Activated CD8-positive, alpha-beta memory T cell treated with anti-CD3 and anti-CD28 coated beads for 24 hours (primary cell): Measurements from ENCODE around the gene PUS7.
A peak's percentile ranks its signal among the peaks of the same experiment; 100 is the strongest.
"Not testable (repeated sequence)": the region's sequence is repeated elsewhere in the genome, so short reads cannot be mapped to it uniquely, and the experiment has no call there.

ENCODE experiments used
- DNase-seq: peaks from one replicate; pipeline ENCODE4 v3.0.0-alpha.2; 2020

Gene PUS7

DNA sequence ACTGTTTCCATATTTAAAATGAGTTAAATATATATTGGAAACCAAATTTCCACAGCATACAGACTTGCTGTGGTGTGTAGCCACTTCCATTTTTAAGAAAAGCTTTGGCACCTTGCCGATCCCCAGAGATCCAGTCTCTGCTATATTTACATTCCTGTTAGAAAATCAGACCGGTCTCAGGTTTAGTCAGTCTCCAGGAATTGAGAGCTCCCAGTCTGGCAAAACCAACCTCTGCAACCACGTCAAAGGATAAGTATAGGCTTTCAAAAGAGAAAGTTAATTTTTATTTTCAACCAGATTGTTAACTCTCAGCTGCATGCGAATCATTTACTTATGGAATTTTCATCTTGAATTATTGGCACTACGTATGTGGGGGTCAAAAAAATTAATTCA is 28.2 kb downstream of the PUS7 start:
- DNase-seq = no peak

DNA sequence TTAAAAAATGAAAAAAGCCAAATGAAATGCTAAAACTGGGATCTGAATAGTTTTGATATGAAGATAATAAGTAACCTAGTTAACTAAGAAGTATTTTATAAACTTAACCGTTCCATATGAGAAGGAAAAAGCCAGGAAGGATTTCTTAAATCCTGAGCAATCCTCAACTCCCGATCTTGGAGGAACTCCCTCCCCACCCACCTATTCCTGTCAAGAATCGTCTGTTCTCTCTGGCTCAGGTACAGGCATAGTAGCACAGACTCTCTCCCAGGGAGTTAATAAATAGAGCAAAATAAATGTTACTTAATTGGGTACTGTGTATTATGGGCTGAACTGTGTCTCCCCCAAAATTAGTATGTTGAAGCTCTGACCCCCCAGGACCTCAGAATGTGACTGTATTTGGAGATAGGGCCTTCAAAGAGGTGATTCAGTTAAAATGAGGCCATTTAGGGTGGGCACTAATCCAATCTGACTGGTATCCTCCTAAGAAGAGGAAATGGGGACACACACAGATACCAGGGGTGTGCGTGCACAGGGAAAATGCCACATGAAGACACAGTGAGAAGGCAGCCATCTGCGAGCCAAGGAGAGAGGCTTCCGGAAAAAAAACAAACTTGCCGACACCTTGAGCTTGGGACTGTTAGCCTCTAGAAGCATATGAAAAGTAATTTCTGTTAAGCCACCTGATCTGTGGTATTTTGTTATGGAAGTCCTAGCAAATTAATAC is 28.7 kb downstream of the PUS7 start:
- DNase-seq = no peak

DNA sequence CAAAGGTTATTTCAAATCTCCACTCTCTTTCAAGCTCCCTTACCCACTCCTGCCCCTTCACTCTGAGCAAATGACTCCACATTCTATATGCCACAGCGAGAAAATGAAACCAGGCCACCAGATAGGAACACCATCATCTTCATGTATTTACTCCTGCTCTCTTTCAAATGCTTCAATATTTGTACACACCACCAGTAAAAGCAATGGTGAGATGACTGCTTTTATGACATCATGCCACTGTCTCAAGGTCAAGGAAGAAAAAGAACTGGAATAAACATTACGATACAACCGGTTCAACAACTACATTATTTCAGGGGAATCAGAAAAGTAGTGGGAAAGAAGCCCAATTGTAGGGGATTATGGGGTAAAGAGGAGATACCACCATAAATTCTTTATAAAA is 32.7 kb downstream of the PUS7 start:
- no peak for DNase-seq

DNA sequence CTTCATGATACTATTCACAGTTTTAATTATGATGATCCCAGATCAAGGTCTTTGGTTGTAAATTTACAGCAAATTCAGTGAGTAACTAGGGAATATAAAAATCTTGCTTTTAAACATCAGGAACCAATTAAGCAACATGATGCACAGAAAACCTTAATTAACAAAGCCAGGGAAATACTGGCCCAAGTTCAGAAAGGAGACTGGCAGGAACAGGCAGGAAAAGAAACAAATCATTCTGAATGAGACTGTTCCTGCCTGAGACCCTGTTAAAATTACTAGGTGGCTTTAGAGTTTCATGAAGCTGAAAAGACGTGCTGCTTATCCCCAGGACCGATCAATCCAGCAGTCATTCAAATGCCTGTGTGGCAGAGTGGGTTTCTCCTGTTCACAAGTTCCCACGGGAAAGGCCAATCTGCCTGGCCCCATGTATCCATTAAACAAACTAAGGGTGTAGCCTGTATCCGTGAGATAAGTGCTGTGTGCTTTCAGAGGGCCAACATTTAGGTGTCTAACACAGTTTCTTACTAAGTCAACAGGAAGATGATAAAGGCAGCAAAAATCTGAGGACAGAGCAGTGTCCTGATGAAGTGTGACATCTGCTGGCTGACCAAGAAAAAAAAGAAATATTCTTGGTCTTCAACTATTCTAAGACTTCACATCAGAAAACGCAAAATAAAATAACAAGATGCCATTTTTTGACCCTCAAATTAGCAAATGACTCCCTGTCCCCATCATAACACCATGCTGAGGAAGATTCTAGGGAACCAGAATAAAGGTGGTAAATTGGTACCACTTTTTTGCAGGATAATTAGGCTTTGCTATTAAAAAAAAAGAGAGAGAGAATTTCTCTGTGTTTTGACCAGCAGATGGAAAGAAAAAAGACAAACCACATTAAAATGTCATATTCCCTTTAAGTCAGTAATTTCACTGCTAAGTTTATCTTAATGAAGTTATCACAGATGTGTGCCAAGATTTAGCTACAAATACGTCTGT is 34.2 kb downstream of the PUS7 start:
- DNase-seq = no peak

DNA sequence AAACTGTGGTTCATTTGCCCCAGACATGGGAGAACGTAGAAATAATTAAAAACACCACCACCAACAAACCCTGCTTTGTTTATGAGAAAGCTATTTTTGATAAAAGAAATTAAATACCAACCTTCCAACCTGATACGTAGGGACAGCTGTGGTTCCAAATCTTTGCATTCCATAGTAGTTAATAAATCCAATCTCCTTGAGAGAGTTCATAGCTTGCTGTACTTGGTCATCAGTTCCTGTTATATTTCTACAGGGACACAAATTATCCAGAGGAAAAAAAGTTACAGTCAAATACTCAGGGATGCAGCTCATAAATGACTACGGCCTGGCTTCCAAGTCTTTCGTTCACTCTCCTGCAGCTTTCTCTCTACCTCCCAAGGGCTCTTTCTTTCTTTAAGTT is 41.1 kb downstream of the PUS7 start:
- DNase-seq = no peak

DNA sequence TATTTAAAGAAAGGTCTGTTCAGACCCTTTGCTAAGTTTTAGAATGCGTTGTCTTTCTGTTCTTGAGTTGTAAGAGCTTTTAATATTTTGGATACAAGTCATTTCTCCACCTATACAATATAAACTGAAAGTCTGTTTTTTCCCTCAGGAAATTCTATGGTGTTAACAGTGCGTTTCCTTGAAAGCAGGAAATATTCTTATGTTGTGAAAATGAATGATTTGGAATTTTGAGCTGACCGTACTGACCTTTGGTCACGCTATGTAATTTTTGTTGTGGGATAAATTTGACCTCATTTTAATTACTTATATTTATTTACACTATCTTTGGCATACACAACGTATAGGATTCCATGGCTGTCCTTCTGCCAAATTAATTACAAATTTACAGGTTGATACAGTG is 43.5 kb downstream of the PUS7 start:
- no peak for DNase-seq

DNA sequence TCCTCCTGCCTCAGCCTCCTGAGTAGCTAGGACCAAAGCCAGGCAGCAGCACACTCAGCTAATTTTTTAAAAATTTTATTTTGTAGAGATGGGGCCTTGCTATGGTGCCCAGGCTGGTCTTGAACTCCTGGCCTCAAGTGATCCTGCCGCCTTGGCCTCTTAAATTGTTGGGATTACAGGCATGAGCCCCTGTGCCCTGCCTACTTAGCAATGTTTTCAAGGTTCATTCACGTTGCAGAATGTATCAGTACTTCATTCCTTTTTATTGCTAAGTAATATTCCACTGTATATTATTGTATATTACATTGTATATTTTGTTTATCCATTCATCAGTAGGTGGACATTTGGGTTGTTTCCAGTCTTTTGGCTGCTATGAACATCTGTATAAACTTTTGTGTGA is 44.2 kb downstream of the PUS7 start:
- DNase-seq = no peak

DNA sequence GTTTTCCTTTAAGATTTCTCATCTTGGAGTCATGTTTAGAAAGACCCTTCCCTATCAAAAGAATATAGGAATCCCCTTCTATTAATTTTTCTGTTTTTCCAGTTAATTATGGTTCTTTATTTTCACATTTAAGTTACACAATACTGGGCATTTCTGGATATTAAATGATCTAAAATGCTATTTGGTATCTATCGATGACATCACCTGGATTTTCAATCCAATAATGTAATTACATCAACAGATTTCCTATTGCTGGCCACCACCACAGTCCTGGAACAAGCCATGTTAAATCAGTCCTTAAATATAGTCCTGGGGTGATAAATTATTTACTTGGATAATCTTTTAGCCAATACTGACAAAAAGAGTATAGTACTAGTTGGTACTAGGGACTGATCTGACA is 48.0 kb downstream of the PUS7 start:
- no peak for DNase-seq

DNA sequence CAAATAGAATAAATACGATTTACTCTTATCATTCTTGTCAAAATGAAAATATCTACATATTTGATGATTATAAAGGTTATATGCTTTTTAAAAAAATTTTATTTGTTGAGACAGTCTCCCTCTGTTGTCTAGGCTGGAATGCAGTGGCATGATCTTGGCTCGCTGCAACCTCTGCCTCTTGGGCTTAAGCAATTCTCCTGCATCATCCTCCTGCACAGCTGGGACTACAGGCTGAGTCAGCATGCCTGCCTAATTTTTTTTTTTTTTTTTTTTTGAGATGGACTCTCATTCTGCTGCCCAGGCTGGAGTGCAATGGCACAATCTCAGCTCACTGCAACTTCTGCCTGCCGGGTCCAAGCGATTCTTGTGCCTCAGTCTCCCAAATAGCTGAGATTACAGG is 48.9 kb downstream of the PUS7 start:
- DNase-seq = no peak

DNA sequence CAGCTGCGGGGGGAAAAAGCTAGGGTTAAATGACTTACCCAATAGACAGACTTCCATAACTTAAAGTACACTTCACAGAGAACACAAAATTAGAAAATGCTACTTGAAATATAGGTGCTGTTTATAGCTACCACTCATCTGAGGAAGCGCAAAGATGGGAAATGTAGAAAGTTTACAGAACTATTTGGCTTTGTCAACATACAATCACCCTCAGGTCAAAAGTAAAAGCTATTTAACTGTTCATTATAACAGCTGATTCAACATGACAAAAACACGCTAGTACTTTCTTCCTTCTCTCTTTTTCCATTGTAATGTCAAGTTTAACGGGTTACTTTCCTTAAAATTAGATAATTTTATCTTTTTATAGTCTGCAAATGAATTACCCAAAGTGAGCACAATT is 51.2 kb downstream of the PUS7 start:
- no peak for DNase-seq

DNA sequence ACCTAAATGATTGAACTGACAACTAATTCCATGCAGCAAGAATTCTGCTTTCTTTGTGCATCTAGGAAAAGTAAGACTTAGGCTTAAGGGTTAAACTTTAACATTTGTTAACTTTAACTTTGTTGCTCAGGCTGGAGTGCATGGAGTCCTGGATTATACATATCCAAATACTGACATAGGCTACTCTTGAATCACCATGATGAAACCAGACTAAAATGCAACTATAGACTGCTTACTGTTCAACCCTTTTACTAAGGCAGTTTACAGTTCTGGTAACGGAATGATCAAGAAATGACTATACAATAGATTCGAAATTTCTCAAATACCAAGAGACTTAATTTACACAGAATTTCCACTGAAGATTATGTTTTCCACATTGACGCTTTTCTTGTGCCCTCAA is 52.0 kb downstream of the PUS7 start:
- DNase-seq = no peak

DNA sequence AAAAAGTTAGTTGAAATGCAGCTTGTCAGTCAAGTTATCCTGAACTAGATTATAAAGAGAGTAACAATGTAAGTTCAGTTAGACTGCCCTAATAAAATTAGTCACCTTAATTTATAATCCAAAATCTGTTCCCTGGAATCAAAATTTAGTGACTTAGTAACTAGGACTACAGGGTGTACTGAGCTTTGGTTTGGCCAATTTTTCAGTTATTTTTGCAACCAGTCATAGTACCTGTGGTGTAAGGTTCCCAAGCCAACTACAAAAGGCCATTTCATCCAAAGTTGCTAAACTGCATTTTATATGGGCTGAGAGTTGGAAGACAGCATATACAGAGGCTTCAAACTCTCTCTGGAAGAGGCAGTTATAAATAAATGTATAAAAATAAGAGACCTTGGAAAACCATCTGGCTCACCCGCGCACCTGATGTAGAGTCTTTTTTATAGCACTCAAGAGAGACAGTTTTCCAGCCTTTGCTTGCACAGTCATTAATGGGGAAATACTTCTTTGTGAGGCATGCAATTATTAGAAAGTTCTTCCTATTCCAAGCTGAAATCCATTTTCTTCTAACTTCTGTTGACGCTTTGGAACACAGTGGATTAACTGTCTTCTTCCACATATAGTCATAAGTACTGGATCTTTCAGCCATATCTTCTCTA is 59.2 kb downstream of the PUS7 start:
- DNase-seq = no peak

DNA sequence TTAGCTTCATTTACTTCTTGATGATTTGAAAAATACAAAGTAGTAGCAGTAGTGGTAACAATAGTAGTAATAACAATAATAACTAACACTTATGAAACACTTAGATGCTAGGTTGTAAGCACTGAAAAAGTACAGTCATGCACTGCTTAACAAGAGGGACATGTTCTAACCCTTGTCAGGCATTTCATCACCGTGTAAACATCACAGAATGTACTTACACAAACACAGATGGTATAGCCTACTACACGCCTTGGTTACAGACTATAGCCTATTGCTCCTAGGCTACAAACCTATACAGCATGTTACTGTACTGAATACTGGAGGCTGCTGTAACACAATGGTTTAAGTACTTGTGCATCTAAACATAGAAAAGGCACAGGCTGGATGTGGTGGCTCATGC is 60.6 kb downstream of the PUS7 start:
- no peak for DNase-seq

DNA sequence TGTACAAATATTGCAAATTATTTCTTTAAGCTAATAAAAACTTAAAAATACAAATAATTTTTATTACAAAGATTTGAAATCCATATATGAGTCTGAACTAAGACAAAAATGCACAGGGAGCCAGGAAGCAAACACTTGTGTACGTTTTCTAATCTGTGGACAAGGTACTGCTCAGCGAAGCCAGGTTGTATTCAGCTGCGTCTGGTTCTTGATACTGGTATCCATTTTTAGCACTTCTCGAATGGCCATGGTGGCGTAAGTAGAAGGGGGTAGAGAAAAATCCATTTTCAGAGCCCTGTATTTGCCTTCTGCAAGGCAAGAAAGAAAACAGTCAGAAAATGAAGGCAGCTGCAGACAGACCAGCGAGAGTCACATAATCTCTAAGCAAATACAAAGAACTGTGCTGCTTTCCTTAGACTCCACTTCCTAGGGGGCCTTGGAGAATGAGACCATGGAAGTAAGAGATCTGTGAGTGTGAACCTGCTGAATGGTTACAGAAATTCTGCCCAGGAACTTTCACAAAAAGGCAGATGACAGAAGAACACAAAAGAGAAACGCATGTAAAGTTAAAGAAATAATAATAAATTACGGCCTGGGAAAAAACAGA is 64.3 kb downstream of the PUS7 start:
- DNase-seq = peak; percentile 4

DNA sequence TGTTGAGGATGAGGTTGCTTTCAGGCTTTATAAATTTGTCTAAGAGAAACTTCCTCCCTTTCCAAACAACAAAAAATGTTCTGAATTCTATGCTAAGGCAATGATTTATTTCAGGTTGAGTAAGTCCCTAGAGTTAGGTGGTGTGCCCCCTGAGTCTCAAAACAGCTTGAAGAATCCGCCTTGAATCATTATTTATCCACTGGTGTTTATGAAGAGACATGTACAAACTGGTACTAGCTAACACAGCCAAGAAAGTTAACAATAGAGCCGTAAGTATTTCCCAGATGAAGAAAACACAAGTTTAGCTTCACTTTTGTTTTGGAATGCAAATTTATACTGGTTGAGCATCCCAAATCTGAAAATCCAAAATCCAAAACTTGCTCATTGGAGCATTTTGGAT is 67.2 kb downstream of the PUS7 start:
- no peak for DNase-seq

DNA sequence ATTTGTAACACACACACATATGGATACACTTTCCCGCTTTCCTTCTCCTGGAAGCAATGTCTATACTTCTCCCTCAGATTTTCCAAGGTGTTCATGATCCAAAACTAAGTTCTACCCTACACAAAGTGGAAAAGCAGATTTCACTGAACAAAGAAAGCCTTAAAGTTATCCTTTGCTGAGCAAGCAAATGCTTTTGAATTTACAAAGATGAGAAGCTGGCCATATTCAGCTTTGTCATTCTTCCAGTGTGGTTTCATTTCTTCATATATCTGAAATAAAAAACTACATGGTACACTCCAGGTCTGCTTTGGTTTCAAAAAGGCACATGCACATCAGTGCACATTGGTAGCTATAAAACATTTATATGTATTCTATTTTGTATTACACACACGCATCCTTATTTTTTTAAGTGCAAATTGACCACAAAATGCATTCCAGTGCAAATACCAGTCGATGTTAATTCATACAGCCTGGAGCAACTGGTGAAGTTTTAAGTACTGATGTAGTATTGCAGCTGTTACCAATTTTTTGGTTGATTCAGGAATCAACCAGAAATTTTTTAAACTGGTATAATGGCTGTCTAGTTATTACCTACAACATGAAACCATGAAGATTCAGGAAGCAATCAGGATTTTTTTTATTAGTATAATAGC is 67.8 kb downstream of the PUS7 start:
- no peak for DNase-seq

DNA sequence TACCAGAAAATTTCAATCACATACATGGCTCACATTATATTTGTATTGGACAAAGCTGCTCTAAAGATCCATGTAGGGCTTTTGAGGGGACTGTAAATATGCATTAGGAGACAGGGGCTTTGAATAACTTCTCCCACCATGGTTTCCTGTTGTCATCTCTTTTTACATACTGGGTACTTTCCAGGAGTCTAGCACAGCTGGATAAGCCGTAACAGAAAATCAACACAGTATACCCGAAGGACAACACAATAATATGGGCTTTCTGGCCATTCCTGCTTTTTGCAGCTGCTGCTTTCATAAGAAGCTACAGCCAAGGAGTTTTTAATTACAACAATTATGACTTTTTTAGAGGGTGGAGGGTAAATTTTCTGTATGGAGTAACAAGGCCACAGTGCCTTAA is 70.0 kb downstream of the PUS7 start:
- no peak for DNase-seq

DNA sequence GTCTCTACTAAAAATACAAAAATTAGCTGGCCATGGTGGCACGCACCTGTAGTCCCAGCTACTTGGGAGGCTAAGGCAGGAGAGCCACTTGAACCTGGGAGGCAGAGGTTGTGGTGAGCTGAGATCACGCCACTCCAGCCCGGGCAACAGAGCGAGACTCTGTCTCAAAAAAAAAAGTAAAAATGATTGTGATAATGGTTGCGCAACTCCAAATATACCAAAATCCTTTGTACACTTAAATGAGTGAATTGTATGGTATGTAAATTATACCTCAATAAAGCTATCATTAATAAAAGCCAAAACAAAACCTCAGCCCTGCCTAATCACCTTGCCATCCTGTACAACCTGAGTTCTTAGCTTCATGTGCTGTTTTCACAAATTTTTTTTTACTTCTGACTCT is 71.2 kb downstream of the PUS7 start:
- not testable (repeated sequence) for DNase-seq

DNA sequence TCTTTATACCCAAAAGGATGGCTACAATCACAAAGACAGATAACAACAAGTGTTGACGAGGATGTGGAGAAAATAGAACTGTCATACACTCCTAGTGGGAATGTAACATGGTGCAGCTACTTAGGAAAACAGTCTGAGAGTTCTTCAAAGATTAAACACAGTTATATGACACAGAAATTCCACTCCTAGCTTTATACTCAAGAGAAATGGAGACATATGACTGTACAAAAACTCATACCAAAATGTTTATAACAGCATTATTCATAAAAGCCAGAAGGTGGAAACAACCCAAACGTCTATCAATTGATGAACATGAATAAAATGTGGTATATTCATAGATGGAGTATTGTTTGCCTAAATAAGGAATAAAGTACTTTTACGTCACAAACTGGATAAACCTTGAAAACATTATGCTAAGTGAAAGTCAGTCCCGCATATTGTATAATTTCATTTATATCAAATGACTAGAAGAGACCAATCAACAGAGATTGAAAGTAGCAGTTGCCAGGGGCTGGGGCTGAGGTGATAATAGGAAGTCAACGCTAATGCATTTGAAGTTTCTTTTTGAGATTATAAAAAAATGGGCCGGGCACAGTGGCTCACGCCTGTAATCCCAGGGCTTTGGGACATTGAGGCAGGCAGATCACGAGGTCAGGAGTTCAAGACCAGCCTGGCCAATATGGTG is 71.8 kb downstream of the PUS7 start:
- no peak for DNase-seq

DNA sequence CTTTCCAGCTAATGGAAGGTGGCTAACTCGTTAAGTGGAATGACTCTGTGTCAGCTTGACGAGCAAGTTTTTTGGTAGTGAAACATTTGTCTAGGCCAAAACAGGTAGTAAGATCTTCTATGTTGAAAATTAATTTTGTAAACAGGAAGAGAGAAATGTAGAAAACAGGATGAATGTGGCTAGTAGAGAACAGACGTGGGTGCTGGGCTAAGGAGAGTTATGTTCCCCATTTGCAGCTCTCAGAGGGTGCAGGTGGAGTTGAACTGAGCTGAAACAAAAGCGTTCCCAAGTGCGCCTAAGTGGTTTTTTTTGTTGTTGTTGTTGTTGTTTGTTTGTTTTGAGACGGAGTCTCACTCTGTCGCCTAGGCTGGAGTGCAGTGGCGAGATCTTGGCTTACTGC is 73.9 kb downstream of the PUS7 start:
- no peak for DNase-seq

DNA sequence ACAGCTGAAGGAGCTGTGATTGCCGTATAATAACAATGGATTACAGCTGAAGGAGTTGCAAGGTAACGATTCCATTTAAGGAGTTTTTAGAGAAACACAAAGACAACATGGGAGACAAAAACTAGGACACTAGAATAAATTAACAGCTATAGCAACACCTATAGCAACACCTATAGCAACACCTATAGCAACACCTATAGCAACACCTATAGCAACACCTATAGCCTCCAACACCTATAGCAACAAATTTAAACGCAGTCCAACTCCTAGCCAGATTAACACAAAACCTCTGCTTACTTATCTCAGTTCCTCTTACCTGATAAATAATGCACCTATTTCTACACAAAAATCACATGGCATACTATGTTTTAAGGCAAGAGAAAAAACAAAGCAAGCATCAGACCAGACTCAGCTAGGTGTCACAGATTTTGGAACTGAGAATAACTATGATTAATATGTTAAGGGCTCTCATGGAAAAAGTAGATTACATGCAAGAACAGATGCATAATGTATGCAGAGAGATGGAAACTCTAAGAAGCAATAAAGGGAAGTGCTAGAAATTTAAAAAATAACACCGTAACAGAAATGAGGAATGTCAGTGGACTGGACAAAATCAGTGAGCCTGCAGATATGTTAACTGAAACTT is 77.6 kb downstream of the PUS7 start:
- no peak for DNase-seq

DNA sequence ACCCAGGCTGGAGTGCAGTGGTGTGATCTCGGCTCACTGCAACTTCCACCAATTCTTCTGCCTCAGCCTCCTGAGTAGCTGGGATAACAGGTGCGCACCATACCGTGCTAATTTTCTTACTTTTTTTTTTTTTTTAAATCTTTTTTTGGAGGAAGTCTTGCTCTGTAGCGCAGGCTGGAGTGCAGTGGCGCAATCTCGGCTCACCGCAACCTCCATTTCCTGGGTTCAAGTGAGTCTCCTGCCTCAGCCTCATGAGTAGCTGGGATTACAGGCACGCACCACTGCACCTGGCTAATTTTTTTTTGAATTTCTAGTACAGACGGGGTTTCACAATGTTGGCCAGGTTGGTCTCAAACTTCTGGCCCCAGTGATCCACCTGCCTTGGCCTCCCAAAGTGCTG is 79.9 kb downstream of the PUS7 start:
- DNase-seq = not testable (repeated sequence)
